ENCODE measurements around the gene MBP. TPM values are rescaled to one million over a fixed set of nuclear protein-coding genes. Genes with fewer than 3 reads are reported as not detected.

MBP gene
- total RNA-seq, 2 experiments from 2014 or later, result 75.4 to 79.2 TPM

- no peak overlapping the region for H3K27ac ChIP-seq (ENCODE audit: low read depth in 1 of 2, low read length in 2 of 2)
- peaks cover 58% of the 10 kb centered on the region for H3K36me3 Mint-ChIP-seq (ENCODE audit: low read depth)
- peaks cover 32% of the 10 kb centered on the region for H3K4me1 ChIP-seq (ENCODE audit: insufficient read depth, low read length)
- no peaks in the 10 kb centered on the region for H3K27me3 Mint-ChIP-seq
- POLR2A ChIA-PET, result no interaction called here
- DNase-seq (no peak), ATAC-seq (ENCODE audit: poor library complexity) (no peak)
- H3K9me3 ChIP-seq (ENCODE audit: control insufficient read depth in 1 of 2, insufficient read depth in 1 of 2, low read length in 2 of 2), result peaks cover 0 to 3% of the 10 kb centered on the region in 2 experiments
- peaks cover 34% of the 10 kb centered on the region for H3K4me1 Mint-ChIP-seq (ENCODE audit: low read depth)
- H3K27me3 ChIP-seq (ENCODE audit: control insufficient read depth in 1 of 2, insufficient read depth in 2 of 2, low read length in 2 of 2), result no peaks in the 10 kb centered on the region
- CTCF ChIA-PET, result interaction anchor here (1.2 to 1.8 kb wide), 2 partner anchors 12 to 38 kb away, joined by 3 to 4 read pairs; no protein-coding TSS in a partner anchor
- TF ChIP-seq CTCF (IDR thresholded peaks at IDR 0.05), result no peak
- no peaks in the 10 kb centered on the region for H3K9me3 Mint-ChIP-seq
- H3K36me3 ChIP-seq (ENCODE audit: insufficient read depth, low read length), result peaks cover 34% of the 10 kb centered on the region
- no peak overlapping the region for H3K4me3 Mint-ChIP-seq
- H3K4me3 ChIP-seq (ENCODE audit: low read length), result no peak overlapping the region
- peak overlapping the region; percentile 13 for H3K27ac Mint-ChIP-seq
- intact Hi-C loops (cut with DNase I, micrococcal nuclease), result no loop called here
Observed at GRCh38 chr18:77038182-77038858, 94.3 kb downstream of the MBP start.

GRCh38 chr18:77037567-77037966 lies 95.0 kb downstream of the MBP start:
- ATAC-seq (ENCODE audit: poor library complexity), result no peak
- ChIA-PET CTCF (interaction anchor here (1.2 kb wide), 1 partner anchor 11 kb away, joined by 3 read pairs; no protein-coding TSS in a partner anchor), POLR2A (no interaction called here)
- no peaks in the 10 kb centered on the region for H3K27me3 ChIP-seq (ENCODE audit: control insufficient read depth in 1 of 2, insufficient read depth in 2 of 2, low read length in 2 of 2)
- no peaks in the 10 kb centered on the region for H3K9me3 Mint-ChIP-seq
- H3K27ac ChIP-seq (ENCODE audit: low read depth in 1 of 2, low read length in 2 of 2), result no peak overlapping the region
- peaks cover 30% of the 10 kb centered on the region for H3K36me3 ChIP-seq (ENCODE audit: insufficient read depth, low read length)
- H3K27ac Mint-ChIP-seq, result peak overlapping the region; percentile 13
- no peak overlapping the region for H3K4me3 Mint-ChIP-seq
- TF ChIP-seq CTCF (IDR thresholded peaks at IDR 0.05), result no peak
- intact Hi-C loops (cut with DNase I, micrococcal nuclease), result no loop called here
- H3K4me1 Mint-ChIP-seq (ENCODE audit: low read depth), result peaks cover 36% of the 10 kb centered on the region
- H3K4me3 ChIP-seq (ENCODE audit: low read length), result no peak overlapping the region
- H3K36me3 Mint-ChIP-seq (ENCODE audit: low read depth), result peaks cover 53% of the 10 kb centered on the region
- peaks cover 0 to 2% of the 10 kb centered on the region in 2 experiments for H3K9me3 ChIP-seq (ENCODE audit: control insufficient read depth in 1 of 2, insufficient read depth in 1 of 2, low read length in 2 of 2)
- H3K27me3 Mint-ChIP-seq, result no peaks in the 10 kb centered on the region
- H3K4me1 ChIP-seq (ENCODE audit: insufficient read depth, low read length), result peaks cover 33% of the 10 kb centered on the region
- DNase-seq, result no peak

- peaks cover 39% of the 10 kb centered on the region for H3K36me3 ChIP-seq (ENCODE audit: insufficient read depth, low read length)
- no peak overlapping the region for H3K27ac ChIP-seq (ENCODE audit: low read depth in 1 of 2, low read length in 2 of 2)
- H3K4me1 ChIP-seq (ENCODE audit: insufficient read depth, low read length), result peaks cover 39% of the 10 kb centered on the region
- no peaks in the 10 kb centered on the region for H3K9me3 Mint-ChIP-seq
- no peaks in the 10 kb centered on the region for H3K27me3 Mint-ChIP-seq
- H3K9me3 ChIP-seq (ENCODE audit: control insufficient read depth in 1 of 2, insufficient read depth in 1 of 2, low read length in 2 of 2), result peaks cover 0 to 4% of the 10 kb centered on the region in 2 experiments
- H3K4me3 ChIP-seq (ENCODE audit: low read length), result no peak overlapping the region
- ChIA-PET POLR2A (no interaction called here), CTCF (no interaction called here)
- ATAC-seq (ENCODE audit: poor library complexity) (no peak), DNase-seq (no peak)
- H3K36me3 Mint-ChIP-seq (ENCODE audit: low read depth), result peaks cover 65% of the 10 kb centered on the region
- H3K27ac Mint-ChIP-seq, result peak overlapping the region; percentile 11
- no peak for TF ChIP-seq CTCF (IDR thresholded peaks at IDR 0.05)
- H3K4me1 Mint-ChIP-seq (ENCODE audit: low read depth), result peaks cover 36% of the 10 kb centered on the region
- no peak overlapping the region for H3K4me3 Mint-ChIP-seq
- intact Hi-C loops (cut with DNase I, micrococcal nuclease), result loop anchor here in 1 of 2 experiments (2.0 kb wide), 1 partner anchor 25 kb away; no protein-coding TSS in a partner anchor
- no peaks in the 10 kb centered on the region for H3K27me3 ChIP-seq (ENCODE audit: control insufficient read depth in 1 of 2, insufficient read depth in 2 of 2, low read length in 2 of 2)
Observed at GRCh38 chr18:77035380-77036187, 97.0 kb downstream of the MBP start.
